Sigmoid colon (tissue), 4 donors: ENCODE data around the gene TYMP.

ENCODE experiments used
- EP300 ChIP-seq, 4 donors: sonication (generic); formaldehyde crosslinking; IDR thresholded peaks; one replicate each; pipeline ENCODE4 v1.6.1; 2017; ENCODE audit warnings: antibody characterized with exemption in 4 of 4
- POLR2A ChIP-seq, 2 donors: fragments of 450-650 bp; IDR thresholded peaks; one replicate each; pipeline ENCODE4 v1.6.1; 2016; ENCODE audit warnings: antibody characterized with exemption in 2 of 2, mild to moderate bottlenecking in 2 of 2, moderate library complexity in 2 of 2
- POLR2AphosphoS5 ChIP-seq, 4 donors: sonication (generic); formaldehyde crosslinking; IDR thresholded peaks; one replicate each; pipeline ENCODE4 v1.6.1; 2017; ENCODE audit warnings: antibody characterized with exemption in 4 of 4
- TF ChIP-seq, protein P1 (sequence below), 4 experiments: fragments of 450-650 bp in 3 of 4; fragments of 200-600 bp in 1 of 4; IDR thresholded peaks; one replicate each; pipeline ENCODE4 v1.5.1; 2016 to 2019; ENCODE audit warnings: antibody characterized with exemption in 4 of 4, mild to moderate bottlenecking in 3 of 4, moderate library complexity in 2 of 4

- TF ChIP-seq, protein P1, sequence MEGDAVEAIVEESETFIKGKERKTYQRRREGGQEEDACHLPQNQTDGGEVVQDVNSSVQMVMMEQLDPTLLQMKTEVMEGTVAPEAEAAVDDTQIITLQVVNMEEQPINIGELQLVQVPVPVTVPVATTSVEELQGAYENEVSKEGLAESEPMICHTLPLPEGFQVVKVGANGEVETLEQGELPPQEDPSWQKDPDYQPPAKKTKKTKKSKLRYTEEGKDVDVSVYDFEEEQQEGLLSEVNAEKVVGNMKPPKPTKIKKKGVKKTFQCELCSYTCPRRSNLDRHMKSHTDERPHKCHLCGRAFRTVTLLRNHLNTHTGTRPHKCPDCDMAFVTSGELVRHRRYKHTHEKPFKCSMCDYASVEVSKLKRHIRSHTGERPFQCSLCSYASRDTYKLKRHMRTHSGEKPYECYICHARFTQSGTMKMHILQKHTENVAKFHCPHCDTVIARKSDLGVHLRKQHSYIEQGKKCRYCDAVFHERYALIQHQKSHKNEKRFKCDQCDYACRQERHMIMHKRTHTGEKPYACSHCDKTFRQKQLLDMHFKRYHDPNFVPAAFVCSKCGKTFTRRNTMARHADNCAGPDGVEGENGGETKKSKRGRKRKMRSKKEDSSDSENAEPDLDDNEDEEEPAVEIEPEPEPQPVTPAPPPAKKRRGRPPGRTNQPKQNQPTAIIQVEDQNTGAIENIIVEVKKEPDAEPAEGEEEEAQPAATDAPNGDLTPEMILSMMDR (IDR thresholded peaks at IDR 0.05) = no peak
- no peak for TF ChIP-seq POLR2AphosphoS5 (IDR thresholded peaks at IDR 0.05)
- TF ChIP-seq EP300 (IDR thresholded peaks at IDR 0.05) = no peak
- TF ChIP-seq POLR2A (IDR thresholded peaks at IDR 0.05) = no peak
Measured at GRCh38 chr22:50532824-50533796, 3.3 kb upstream of the TYMP start.
